Endodermal cell (in vitro differentiated cells): ENCODE measurements around the gene P3H4. TPM values are rescaled to one million over a fixed set of nuclear protein-coding genes. Genes with fewer than 3 reads are reported as not detected.

Experiments used
- DNase-seq: peaks from one replicate; pipeline ENCODE4 v3.0.0-alpha.2; 2017
- H3K27ac ChIP-seq: 2 replicates; pipeline ENCODE4 v1.5.1; 2013; ENCODE audit warnings: mild to moderate bottlenecking, low read depth, low read length, moderate library complexity
- H3K27me3 ChIP-seq: 2 replicates; pipeline ENCODE4 v1.6.1; 2013; ENCODE audit warnings: mild to moderate bottlenecking, low read length, moderate library complexity; ENCODE audit not compliant: insufficient read depth, control insufficient read depth, poor library complexity, severe bottlenecking
- H3K36me3 ChIP-seq: 2 replicates; pipeline ENCODE4 v1.7.0; 2013; ENCODE audit warnings: mild to moderate bottlenecking, low read length, moderate library complexity; ENCODE audit not compliant: control insufficient read depth, insufficient read depth
- H3K4me1 ChIP-seq: one replicate; pipeline ENCODE4 v1.7.0; 2013; ENCODE audit warnings: low read length; ENCODE audit not compliant: control insufficient read depth, insufficient read depth
- H3K4me3 ChIP-seq: 2 replicates; pipeline ENCODE4 v1.5.1; 2013; ENCODE audit warnings: mild to moderate bottlenecking, low read length, moderate library complexity
- H3K9ac ChIP-seq: 2 replicates; pipeline ENCODE4 v1.6.1; 2013; ENCODE audit warnings: mild to moderate bottlenecking, low read length, moderate library complexity; ENCODE audit not compliant: poor library complexity, severe bottlenecking; ENCODE audit errors: extremely low read depth
- H3K9me3 ChIP-seq: 2 replicates; pipeline ENCODE4 v1.6.1; 2013; ENCODE audit warnings: mild to moderate bottlenecking, low read length, moderate library complexity; ENCODE audit not compliant: control insufficient read depth
- H3K27ac Mint-ChIP-seq: 2 replicates; pipeline ENCODE4 v1.8.0; 2020; ENCODE audit warnings: mixed read lengths
- H3K27me3 Mint-ChIP-seq: 2 replicates; pipeline ENCODE4 v1.8.0; 2021; ENCODE audit warnings: mild to moderate bottlenecking, mixed read lengths; ENCODE audit not compliant: insufficient read depth
- H3K36me3 Mint-ChIP-seq: 2 replicates; pipeline ENCODE4 v1.8.0; 2020; ENCODE audit warnings: low read depth, mixed read lengths
- H3K4me1 Mint-ChIP-seq: 2 replicates; pipeline ENCODE4 v1.8.0; 2020; ENCODE audit warnings: mixed read lengths
- H3K4me3 Mint-ChIP-seq: 2 replicates; pipeline ENCODE4 v1.8.0; 2020; ENCODE audit warnings: mild to moderate bottlenecking, moderate library complexity, mixed read lengths
- H3K9me3 Mint-ChIP-seq: 2 replicates; pipeline ENCODE4 v1.8.0; 2020; ENCODE audit warnings: mild to moderate bottlenecking, mixed read lengths
- CTCF ChIP-seq: fragments of 200-600 bp; sonication (generic); conservative IDR thresholded peaks from 2 replicates; pipeline ENCODE4 v1.5.0; 2021; ENCODE audit warnings: antibody characterized with exemption, mild to moderate bottlenecking
- WGBS, 2 experiments: methylation state at CpG; one replicate each; pipeline versions ENCODE4 v1.1.5 to v1.1.7; 2013; ENCODE audit warnings: missing lambda C conversion rate in 2 of 2, mixed read lengths in 1 of 2; ENCODE audit not compliant: insufficient coverage in 1 of 2, insufficient read length in 1 of 2; 5-methylcytosine and 5-hydroxymethylcytosine counted together
- total RNA-seq, 2 donors: library from RNA; stranded (reverse); fragmentation: NEBNext Ultra II Directional in 1 of 2; extraction: Animal tissue kit (Norgen Biotek cat#: 25700) in 1 of 2; gene quantifications; 2 replicates in 1 of 2; 3 replicates in 1 of 2; pipeline ENCODE4 v1.2.1, GENCODE V29; 2021

Gene P3H4
- total RNA-seq, 2 donors from 2014 or later: 23.9 to 40.6 TPM

DNA sequence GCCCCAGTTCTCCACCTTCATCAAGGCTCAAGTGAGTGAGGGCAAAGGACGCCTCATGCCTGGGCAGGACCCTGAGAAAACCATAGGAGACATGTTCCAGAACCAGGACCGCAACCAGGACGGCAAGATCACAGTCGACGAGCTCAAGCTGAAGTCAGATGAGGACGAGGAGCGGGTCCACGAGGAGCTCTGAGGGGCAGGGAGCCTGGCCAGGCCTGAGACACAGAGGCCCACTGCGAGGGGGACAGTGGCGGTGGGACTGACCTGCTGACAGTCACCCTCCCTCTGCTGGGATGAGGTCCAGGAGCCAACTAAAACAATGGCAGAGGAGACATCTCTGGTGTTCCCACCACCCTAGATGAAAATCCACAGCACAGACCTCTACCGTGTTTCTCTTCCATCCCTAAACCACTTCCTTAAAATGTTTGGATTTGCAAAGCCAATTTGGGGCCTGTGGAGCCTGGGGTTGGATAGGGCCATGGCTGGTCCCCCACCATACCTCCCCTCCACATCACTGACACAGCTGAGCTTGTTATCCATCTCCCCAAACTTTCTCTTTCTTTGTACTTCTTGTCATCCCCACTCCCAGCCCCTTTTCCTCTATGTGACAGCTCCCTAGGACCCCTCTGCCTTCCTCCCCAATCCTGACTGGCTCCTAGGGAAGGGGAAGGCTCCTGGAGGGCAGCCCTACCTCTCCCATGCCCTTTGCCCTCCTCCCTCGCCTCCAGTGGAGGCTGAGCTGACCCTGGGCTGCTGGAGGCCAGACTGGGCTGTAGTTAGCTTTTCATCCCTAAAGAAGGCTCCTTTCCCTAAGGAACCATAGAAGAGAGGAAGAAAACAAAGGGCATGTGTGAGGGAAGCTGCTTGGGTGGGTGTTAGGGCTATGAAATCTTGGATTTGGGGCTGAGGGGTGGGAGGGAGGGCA is 10.7 kb upstream of the P3H4 start:
- TF ChIP-seq CTCF: no peak
- H3K4me1 ChIP-seq: no peaks in the 10 kb centered on the region
- no peaks in the 10 kb centered on the region for H3K9me3 ChIP-seq
- Mint-ChIP-seq H3K9me3 (no peaks in the 10 kb centered on the region), H3K4me1 (peaks cover 9% of the 10 kb centered on the region), H3K27me3 (no peaks in the 10 kb centered on the region), H3K27ac (no peak overlapping the region), H3K4me3 (no peak overlapping the region), H3K36me3 (peaks cover 30% of the 10 kb centered on the region)
- 97 to 100% methylated on average over 11 of the region's 12 CpGs for WGBS, 2 experiments
- H3K36me3 ChIP-seq: peaks cover 26% of the 10 kb centered on the region
- no peak for DNase-seq
- H3K4me3 ChIP-seq: no peak overlapping the region
- H3K27ac ChIP-seq: no peak overlapping the region
- H3K27me3 ChIP-seq: no peaks in the 10 kb centered on the region
- no peak overlapping the region for H3K9ac ChIP-seq

GRCh38 chr17:41821776-41822175 is 10.0 kb upstream of the P3H4 start:
- no peak overlapping the region for H3K4me3 Mint-ChIP-seq
- no peaks in the 10 kb centered on the region for H3K4me1 ChIP-seq
- H3K9ac ChIP-seq: no peak overlapping the region
- H3K4me3 ChIP-seq: no peak overlapping the region
- no peaks in the 10 kb centered on the region for H3K27me3 ChIP-seq
- no peaks in the 10 kb centered on the region for H3K9me3 ChIP-seq
- DNase-seq: no peak
- H3K27ac Mint-ChIP-seq: no peak overlapping the region
- no peak overlapping the region for H3K27ac ChIP-seq
- H3K27me3 Mint-ChIP-seq: no peaks in the 10 kb centered on the region
- no peak for TF ChIP-seq CTCF
- H3K36me3 Mint-ChIP-seq: peaks cover 31% of the 10 kb centered on the region
- WGBS, 2 experiments: 93% methylated on average over 10 to 14 of the region's 14 CpGs
- peaks cover 29% of the 10 kb centered on the region for H3K36me3 ChIP-seq
- peaks cover 9% of the 10 kb centered on the region for H3K4me1 Mint-ChIP-seq
- H3K9me3 Mint-ChIP-seq: no peaks in the 10 kb centered on the region

DNA sequence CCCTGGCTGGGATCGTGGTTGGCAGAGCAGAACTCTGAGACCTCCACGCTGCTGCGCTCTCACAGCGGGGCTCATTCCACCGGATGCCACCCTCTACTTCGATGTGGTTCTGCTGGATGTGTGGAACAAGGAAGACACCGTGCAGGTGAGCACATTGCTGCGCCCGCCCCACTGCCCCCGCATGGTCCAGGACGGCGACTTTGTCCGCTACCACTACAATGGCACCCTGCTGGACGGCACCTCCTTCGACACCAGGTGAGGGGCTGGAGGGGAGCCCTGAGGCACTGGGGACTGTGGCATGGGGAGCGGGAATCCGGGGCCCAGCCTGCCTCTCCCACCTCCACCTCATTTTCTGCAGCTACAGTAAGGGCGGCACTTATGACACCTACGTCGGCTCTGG is 6.3 kb upstream of the P3H4 start:
- H3K9me3 Mint-ChIP-seq: no peaks in the 10 kb centered on the region
- peaks cover 18% of the 10 kb centered on the region for H3K36me3 Mint-ChIP-seq
- H3K27ac Mint-ChIP-seq: no peak overlapping the region
- no peaks in the 10 kb centered on the region for H3K27me3 Mint-ChIP-seq
- Histone ChIP-seq H3K36me3 (peaks cover 26% of the 10 kb centered on the region), H3K9me3 (no peaks in the 10 kb centered on the region), H3K4me3 (no peak overlapping the region), H3K9ac (no peak overlapping the region), H3K27ac (no peak overlapping the region), H3K4me1 (no peaks in the 10 kb centered on the region), H3K27me3 (no peaks in the 10 kb centered on the region)
- no peak overlapping the region for H3K4me3 Mint-ChIP-seq
- no peak for TF ChIP-seq CTCF
- no peak for DNase-seq
- WGBS, 2 experiments: 96% methylated on average over 7 to 20 of the region's 20 CpGs
- H3K4me1 Mint-ChIP-seq: peaks cover 10% of the 10 kb centered on the region
